Omental fat pad (tissue), 4 donors: ENCODE results near the gene SEMA3E. TPM values are rescaled to one million over a fixed set of nuclear protein-coding genes. Genes with fewer than 3 reads are reported as not detected.

Source experiments
- ATAC-seq: fragments of 150-250 bp; one replicate; pipeline ENCODE4 v1.9.1; 2016; ENCODE audit warnings: mild to moderate bottlenecking, moderate library complexity; ENCODE audit not compliant: low FRiP score
- DNase-seq: peaks from one replicate; pipeline ENCODE4 v3.0.0-alpha.2; 2019; ENCODE audit warnings: low spot score
- CTCF ChIP-seq, 3 donors: fragments of 450-650 bp; IDR thresholded peaks; one replicate each; pipeline ENCODE4 v1.5.1; 2016 to 2017; ENCODE audit warnings: antibody characterized with exemption in 3 of 3, mild to moderate bottlenecking in 3 of 3, moderate library complexity in 2 of 3
- total RNA-seq, 4 donors: library from RNA; depleted of rRNA; stranded (reverse); fragments of >200 nt; gene quantifications; one replicate each; pipeline ENCODE4 v1.1.0, GENCODE V29; 2016

The SEMA3E gene
- total RNA-seq, 4 donors from 2014 or later: 1.2 to 6.3 (median 1.4) TPM

- no peak for DNase-seq
- no peak for TF ChIP-seq CTCF (IDR thresholded peaks at IDR 0.05)
- no peak for ATAC-seq
These were observed 54.9 kb downstream of the SEMA3E start for GRCh38 chr7:83593921-83594475.

GRCh38 chr7:83588602-83589240 is 60.2 kb downstream of the SEMA3E start:
- ATAC-seq (no peak), DNase-seq (no peak)
- no peak for TF ChIP-seq CTCF (IDR thresholded peaks at IDR 0.05)

DNA sequence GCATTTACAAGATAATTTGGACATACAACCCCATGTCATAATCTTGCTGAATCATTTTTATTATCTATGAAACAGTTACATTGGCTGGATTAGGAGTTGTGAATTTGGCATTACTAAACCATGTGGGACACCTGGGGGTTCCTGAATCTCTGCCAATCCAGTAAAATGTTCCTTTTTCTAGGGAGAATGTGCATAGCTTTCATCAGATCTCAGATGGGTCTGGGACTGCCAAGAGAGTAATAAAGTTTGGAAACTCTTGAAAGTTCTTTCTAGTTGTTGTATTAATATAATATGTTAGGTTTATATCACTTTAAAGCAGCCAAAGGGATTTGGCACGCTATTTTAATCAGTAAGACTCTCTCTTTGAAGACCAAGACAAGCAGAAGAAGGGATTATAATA is 62.7 kb downstream of the SEMA3E start:
- no peak for TF ChIP-seq CTCF (IDR thresholded peaks at IDR 0.05)
- DNase-seq (no peak), ATAC-seq (no peak)

- TF ChIP-seq CTCF (IDR thresholded peaks at IDR 0.05): no peak
- ATAC-seq: no peak
- DNase-seq: no peak
These were observed 67.1 kb downstream of the SEMA3E start for GRCh38 chr7:83581667-83582435.

DNA sequence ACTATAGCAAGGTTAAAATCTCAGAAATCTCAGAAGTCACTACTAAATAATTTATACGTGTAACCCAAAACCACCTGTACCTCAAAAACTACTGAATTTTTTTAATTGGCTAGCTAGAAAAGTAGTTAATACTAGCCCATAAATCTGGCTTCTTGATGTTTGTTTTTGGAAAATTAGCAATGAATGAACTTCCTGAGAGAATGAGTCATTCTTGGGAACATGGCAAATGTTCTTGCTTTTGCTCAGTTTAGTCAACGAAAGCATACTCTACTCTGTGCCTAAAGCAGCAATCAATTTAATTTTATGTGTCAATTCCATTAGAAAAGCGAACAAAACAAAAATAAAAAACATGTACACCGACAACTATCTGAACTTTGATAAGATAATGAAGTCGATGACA is 69.2 kb downstream of the SEMA3E start:
- ATAC-seq: no peak
- TF ChIP-seq CTCF (IDR thresholded peaks at IDR 0.05): no peak
- no peak for DNase-seq

- DNase-seq (no peak), ATAC-seq (no peak)
- no peak for TF ChIP-seq CTCF (IDR thresholded peaks at IDR 0.05)
These were observed 73.5 kb downstream of the SEMA3E start for GRCh38 chr7:83575436-83575835.
